ENCODE measurements around the gene BAIAP2.
A peak's percentile ranks its signal among the peaks of the same experiment; 100 is the strongest.
"Not testable (repeated sequence)": the region's sequence is repeated elsewhere in the genome, so short reads cannot be mapped to it uniquely, and the experiment has no call there.

The BAIAP2 gene

GRCh38 chr17:81070541-81071246 lies 35.7 kb downstream of the BAIAP2 start:
- DNase-seq, result no peak

DNA sequence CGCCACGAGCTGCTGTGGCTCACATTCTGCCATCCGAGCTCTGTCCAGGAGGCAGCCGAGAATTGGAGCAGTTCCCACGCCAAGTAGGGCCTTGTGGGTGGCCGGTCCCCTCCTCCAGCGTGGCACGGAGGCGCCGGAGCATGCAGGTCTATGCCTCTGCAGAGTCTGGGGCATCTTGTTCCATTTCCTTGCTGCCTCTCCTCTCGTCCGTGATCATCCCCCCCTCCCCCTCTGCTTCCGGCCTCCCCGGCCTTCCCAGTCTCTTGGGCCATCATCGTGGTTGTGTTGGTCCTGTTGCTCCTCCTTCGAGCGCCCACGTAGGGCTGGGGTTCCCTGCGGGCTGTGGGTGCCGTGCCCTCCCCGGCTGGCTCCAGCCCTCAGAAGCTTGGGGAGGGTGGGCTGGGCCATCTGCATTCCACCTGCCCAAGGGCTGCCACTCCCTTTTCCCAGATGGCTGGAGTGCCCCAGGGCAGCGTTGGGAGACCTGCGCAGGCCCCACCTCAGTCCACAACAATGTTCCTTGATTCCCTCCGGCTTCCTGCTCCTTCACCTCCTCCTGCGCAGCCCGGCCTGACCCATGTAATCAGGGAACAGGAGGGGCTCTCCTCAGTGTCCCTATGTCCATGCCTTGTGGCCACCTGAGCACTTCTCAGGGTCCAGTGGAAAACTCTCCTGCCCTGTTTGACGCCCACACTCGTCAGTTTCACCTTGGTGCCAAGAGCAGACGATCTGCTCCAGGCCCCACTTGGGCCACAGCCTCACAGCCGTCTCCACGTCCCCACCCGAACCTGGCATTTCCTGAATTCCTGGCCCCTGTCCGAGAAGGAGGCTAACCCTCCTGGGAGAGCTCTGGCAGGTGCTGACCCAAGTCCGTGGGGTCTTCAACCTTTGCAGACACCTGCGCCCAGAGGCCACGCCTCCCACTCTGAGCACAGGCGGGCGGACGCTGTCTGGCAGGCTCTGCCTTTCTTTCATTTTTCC lies 37.1 kb downstream of the BAIAP2 start:
- DNase-seq, result no peak

- DNase-seq, result no peak
Measured at GRCh38 chr17:81073967-81074839, 39.3 kb downstream of the BAIAP2 start.

GRCh38 chr17:81074875-81075274 lies 39.9 kb downstream of the BAIAP2 start:
- no peak for DNase-seq

- DNase-seq, result no peak
Measured at GRCh38 chr17:81075307-81075706, 40.4 kb downstream of the BAIAP2 start.

DNA sequence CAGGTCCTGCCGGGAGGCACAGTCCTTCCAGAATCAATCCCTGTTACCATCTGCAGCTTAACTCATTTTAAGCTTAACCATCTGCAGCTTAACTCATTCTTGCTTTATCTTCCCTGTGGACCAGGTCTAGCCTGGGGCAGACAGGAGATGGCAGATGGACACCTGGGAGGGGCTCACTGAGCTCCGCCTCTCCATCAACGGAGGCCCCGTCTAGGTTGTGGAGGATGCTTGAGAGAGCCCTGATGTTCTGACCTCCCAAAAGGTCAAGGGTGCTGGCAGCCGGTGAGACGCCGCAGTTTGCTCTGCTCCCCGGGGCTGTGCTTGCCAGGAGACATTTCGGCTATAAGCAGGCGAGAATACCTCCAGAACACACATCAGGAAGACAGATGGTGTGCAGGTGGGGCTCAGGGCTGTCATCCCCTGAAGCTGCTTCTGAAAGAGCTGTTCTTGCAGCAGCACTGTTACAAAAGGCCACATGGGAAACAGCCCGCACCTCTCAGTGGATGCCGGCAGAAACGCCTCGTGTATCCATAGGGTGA lies 41.3 kb downstream of the BAIAP2 start:
- DNase-seq, result no peak

DNA sequence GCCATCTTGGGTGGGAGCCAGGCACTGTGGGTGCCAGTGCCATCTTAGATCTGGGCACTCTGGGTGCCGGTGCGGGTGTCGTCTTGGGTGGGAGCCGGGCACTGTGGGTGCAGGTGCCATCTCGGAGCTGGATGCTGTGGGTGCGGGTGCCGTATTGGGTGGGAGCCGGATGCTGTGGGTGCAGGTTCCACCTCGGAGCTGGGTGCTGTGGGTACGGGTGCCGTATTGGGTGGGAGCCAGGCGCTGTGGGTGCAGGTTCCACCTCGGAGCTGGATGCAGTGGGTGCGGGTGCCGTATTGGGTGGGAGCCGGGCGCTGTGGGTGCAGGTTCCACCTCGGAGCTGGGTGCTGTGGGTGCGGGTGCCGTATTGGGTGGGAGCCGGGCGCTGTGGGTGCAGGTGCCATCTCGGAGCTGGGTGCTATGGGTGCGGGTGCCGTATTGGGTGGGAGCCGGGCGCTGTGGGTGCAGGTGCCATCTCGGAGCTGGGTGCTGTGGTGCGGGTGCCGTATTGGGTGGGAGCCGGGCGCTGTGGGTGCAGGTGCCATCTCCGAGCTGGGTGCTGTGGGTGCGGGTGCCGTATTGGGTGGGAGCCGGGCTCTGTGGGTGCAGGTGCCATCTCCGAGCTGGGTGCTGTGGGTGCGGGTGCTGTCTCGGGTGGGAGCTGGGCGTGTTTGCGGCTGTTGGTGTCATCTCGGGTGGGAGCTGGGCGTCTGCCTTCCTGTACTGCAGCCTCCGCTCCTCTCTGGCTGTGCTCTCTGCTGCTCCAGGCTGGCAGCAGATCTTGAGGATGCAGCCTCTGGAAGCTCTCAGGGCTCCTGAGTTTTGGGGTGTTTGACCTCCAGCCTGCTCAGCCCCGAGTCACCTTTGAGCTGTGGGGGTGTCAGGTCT lies 43.3 kb downstream of the BAIAP2 start:
- DNase-seq, result not testable (repeated sequence)

DNA sequence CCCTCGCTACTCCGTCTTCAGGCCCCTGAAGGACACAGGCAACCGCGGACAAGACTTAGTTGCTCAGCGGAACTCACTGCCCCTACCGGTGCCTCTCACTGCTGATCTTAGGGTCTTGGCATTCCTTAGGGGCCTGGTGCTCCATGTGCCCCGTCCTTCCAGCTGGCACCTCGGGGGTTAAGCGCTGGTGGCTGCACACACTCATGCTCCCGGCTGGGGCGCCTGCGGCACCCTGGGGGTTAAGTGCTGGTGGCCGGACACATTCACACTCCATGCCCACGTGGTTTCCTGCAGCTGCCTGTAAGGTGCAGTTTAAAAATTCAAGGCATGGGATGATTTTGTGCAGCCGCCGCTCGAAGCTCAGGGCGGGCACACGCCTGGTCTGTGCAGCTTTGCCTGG lies 45.1 kb downstream of the BAIAP2 start:
- no peak for DNase-seq

DNA sequence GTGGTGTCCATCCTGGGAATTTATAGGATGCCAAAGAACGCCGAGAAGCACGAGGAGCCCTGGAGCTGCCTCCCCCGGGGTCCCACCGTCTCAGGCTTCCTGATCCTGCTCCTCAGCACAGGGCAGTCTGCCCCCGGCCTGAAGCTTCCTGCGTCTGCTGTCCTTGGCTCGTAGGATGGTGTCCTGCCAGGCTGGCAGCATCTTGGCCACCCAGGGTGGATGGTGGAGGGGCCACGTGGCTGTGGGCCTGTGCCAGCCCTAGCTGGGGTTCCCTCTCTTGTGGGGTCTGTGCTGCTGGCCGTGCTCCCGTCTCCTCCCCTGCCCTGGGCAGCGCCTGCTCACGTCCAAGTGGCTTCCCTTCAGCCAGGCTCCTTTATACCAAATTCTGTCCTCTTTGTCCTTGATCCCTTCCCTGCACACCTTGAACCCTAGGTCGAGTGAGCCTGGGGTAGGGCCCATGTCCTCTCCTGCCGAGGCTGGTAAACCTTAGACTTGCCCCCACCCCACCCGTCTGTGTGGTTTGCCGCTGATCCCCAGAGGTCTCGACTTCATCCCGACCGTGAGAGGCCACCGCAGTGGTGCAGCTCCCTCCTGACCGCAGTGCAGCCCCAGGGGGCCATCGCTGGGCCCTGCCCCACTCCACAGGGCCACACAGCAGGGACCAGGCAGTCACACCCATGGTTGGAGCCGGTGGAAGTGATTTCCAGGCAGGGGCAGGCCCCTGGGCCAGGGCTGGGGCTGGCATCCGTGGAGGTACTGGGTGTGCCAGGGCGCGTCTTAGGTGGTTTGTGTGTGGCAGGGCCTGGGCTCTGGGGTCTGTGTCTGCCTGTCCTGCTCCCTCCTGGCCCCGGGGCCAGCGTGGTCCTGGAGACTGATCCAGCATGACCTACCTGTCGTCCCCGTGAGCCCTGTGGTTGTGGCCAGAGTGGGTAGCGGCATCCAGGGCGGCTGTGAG lies 46.5 kb downstream of the BAIAP2 start:
- no peak for DNase-seq

- no peak for DNase-seq
Measured at GRCh38 chr17:81082177-81083073, 47.5 kb downstream of the BAIAP2 start.

DNA sequence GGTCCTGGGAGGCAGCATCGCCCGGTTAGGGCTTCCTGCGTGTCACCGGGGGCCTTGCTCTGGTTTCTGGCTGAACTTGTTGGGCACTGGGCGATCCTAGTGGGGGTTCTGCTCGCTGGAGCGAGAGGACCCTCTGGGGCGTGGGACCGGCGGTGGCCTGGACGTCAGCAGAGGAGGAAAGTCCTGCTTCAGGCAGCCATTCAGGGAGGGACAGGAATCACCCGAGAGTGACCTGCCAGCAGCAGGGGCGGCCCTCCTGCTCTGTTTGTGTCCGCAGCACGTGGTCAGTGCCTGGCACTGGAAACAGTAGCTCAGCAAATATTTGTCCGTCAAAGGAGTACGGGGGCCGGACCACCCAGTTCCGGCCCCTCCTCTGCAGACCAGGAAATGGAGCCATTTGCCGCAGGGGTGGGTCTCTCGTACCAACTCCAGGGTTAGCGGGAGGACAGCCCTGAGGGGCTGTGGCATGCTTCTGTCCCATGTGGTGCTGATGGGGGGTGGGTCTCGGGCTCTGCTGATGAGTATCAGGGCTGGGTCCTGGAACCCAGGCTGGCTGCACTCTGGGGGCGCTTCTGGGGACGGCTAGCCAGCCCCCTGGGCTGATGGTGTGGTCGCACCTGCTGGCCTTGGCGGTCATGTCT lies 48.3 kb downstream of the BAIAP2 start:
- DNase-seq, result no peak

GRCh38 chr17:81084680-81085419 lies 49.9 kb downstream of the BAIAP2 start:
- DNase-seq, result no peak

GRCh38 chr17:81085420-81085911 lies 50.5 kb downstream of the BAIAP2 start:
- no peak for DNase-seq

DNA sequence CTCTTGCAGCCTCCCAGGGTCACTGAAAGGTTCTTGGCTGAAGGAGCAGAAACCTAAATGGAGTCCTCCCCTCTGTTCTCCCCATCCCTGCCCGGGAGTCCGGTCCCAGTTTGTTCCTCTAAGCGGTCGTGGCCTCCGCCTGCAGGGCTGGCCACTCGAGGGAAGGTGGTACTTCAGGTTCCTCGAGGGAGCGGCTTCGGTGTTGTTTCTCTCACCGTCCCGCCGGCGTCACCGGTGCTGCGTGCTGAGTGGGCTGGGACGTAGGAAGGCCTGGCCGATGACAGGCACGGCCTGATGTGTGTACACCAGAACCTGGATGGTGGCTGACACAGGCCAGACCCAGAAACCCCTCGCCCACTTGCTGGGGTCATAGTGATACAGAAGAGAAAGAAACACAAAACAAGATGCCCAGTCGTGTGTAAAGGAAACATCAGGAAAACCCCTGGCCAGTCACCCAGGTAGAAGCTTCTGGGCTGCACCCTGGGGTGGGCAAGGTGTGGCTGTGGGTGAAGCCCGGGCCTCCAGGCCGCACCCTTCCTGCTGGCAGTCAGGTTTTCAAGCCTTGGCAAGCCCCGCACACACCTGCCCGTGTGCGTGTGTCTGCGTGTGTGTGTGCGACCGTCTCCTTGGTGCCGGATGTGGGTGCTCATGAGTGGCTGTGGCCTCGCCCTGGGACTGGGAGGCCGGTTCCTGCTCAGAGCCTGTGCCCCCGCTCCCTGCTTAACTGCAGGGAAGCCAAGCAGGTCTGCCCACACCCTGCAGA lies 52.0 kb downstream of the BAIAP2 start:
- peak in 1 of 2 donors; percentile 16 for DNase-seq

GRCh38 chr17:81090361-81091136 lies 55.6 kb downstream of the BAIAP2 start:
- DNase-seq, result peak; percentile 45 to 71

DNA sequence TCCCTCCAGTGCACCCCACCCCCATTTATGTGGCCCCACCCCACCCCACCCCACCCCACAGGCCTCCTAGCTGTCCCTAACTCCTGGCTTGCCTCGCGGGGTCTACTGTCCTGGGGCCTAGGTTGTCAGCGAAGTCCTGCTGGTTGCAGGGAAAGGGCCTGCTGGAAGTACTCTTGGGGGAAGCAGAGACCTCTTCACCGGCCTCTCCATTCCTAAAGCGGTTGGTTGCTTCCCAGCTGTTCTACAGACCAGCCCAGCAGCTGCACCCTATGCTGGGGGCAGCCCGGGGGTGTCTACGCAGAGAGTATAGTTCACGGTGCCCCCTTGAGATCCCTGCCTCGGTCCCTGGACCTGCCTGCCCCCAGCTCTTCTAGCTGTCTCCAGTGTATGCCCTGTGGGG lies 56.2 kb downstream of the BAIAP2 start:
- DNase-seq, result no peak
